Rectal smooth muscle tissue (tissue), 1 donor: ENCODE results near the gene MED16.

Experiments used
- H3K27ac ChIP-seq: one replicate; pipeline ENCODE4 v1.7.0; 2013; ENCODE audit warnings: low read depth, low read length, inconsistent platforms
- H3K27me3 ChIP-seq: one replicate; pipeline ENCODE4 v1.7.0; 2013; ENCODE audit warnings: low read length; ENCODE audit not compliant: control insufficient read depth, insufficient read depth
- H3K36me3 ChIP-seq: one replicate; pipeline ENCODE4 v1.7.0; 2013; ENCODE audit warnings: low read length; ENCODE audit not compliant: control insufficient read depth, insufficient read depth
- H3K4me1 ChIP-seq: one replicate; pipeline ENCODE4 v1.7.0; 2013; ENCODE audit warnings: low read length; ENCODE audit not compliant: control insufficient read depth, insufficient read depth
- H3K4me3 ChIP-seq: one replicate; pipeline ENCODE4 v1.7.0; 2013; ENCODE audit warnings: low read length
- H3K9ac ChIP-seq: one replicate; pipeline ENCODE4 v1.7.0; 2013; ENCODE audit warnings: low read length

MED16 gene

DNA sequence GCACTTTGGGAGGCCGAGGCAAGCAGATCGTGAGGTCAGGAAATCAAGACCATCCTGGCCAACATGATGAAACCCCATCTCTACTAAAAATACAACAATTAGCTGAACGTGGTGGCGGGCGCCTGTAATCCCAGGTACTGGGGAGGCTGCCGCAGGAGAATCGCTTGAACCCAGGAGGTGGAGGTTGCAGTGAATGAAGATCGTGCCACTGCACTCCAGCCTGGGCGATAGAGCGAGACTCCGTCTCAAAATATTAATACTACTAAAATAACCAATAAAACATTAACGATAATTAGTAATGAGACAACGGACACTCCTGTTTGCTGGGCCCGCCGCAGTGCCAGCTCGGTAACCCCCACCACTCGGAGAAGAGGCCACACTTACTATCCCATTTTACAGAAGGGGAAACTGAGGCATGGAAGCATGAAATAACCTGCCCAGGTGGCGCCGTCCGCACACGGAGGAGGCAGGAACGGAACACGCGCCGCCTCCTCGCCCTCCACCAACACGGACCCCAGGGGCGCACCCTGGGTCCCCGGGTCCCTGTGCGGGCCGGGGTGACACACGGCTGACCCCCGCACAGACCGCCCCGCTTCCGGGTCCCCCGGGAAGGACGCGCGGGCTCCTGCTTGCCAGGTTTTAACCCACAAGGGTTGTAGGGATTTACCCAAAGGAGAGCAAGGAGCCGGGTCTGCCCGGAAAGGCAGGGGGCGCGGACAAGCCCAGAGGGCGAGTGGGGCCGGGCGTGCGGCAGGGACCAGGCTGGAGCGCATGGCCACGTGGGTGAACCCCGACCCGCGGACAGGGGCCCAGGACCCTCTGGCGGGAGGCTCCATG lies 18.4 kb upstream of the MED16 start:
- H3K9ac ChIP-seq, result no peak overlapping the region
- no peak overlapping the region for H3K27ac ChIP-seq
- no peaks in the 10 kb centered on the region for H3K36me3 ChIP-seq
- H3K4me1 ChIP-seq, result peaks cover 3% of the 10 kb centered on the region
- H3K27me3 ChIP-seq, result no peaks in the 10 kb centered on the region
- peak overlapping the region; percentile 8 for H3K4me3 ChIP-seq

DNA sequence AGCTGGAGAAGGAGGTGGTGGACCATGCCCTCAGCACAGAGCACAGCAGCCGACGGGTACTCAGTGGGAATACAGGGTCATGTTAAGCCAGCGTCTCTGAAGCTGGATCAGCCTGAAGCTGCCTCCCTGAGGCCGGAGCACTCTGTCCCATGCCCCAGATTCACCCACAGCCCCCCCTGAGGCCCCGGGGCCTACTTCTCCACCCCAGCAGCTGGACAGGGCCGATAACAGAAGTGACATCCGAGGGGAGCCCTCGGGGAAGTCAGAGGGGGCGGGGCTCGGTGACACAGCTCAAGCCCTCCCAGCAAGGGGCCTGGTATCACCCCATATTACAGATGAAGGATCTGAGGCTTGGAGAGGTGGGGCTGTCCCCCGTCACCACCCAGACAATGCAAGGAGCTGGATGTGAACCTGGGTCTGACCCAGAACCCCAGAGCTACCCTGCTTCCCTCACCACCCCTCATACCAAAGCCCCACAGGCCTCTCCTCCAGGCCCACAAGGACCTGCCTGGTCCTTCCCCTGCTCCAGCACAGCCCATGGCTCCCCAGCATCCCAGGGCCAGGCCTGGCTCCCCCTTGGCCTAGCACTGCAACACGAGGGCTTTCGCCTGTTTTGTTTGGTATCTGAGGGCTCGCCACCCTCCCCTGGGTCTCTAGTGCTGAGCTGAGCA lies 14.3 kb upstream of the MED16 start:
- Histone ChIP-seq H3K27ac (no peak overlapping the region), H3K4me1 (no peaks in the 10 kb centered on the region), H3K9ac (no peak overlapping the region), H3K27me3 (no peaks in the 10 kb centered on the region), H3K36me3 (no peaks in the 10 kb centered on the region), H3K4me3 (no peak overlapping the region)

DNA sequence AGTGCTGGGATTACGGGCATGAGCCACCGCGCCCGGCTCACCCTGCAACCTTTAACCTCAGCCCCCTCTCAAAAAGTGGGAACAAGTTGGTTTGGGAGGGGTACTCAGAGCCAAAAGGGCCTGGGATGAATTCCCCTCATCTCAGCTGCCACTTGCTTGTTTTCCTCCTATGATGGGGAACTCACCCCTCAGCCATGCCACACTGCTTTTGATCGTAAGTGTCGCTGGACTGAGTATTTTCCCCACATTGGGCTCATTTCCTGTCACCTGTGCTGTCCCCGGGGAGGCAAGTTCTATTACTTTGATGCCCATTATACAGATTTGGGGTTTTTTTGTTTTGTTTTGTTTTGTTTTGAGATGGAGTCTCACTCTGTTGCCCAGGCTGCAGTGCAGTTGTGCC lies 13.5 kb upstream of the MED16 start:
- Histone ChIP-seq H3K27ac (no peak overlapping the region), H3K9ac (no peak overlapping the region), H3K4me1 (no peaks in the 10 kb centered on the region), H3K36me3 (peaks cover 4% of the 10 kb centered on the region), H3K4me3 (no peak overlapping the region), H3K27me3 (no peaks in the 10 kb centered on the region)

DNA sequence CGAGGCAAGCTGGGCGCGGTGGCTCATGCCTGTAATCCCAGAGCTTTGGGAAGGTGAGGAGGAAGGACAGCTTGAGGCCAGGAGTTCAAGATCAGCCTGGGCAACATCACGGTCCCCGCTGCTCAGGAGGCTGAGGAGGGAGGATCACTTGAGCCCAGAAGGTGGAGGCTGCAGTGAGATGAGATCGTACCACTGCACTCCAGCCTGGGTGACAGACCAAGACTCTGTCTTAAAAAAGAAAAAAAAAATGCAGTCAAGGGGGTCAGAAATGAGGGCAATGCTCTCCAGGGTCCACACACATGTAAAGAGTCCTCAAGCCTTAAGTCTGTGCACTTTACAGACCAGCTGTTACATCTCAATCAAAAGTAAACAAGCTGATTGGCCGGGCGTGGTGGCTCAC lies 11.6 kb upstream of the MED16 start:
- Histone ChIP-seq H3K27me3 (no peaks in the 10 kb centered on the region), H3K9ac (no peak overlapping the region), H3K4me1 (no peaks in the 10 kb centered on the region), H3K36me3 (peaks cover 4% of the 10 kb centered on the region), H3K4me3 (no peak overlapping the region), H3K27ac (no peak overlapping the region)

DNA sequence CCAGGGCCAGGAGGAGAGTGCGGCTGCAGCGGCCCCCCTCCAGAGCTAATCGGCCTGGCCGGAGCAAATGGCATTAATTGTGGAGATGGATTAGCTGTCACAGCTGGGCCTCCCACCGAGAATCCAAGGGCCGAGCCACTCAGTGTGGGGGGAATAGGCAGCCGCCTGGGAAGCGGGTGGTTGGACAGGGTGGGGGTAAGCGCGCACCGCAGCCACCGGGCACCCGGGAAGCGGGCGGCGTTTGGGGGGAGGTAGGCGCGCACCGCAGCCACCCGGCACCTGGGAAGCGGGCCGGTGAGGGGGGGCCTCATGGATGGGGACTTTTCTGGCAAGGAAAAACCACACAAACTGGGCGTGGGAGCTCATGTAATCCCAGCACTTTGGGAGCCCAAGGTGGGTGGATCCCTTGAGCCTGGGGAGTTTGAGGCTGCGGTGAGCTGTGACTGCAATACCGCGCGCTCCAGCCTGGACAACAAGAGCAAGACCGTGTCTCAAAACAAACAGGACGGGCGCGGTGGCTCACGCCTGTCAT lies 10.3 kb upstream of the MED16 start:
- no peak overlapping the region for H3K27ac ChIP-seq
- no peaks in the 10 kb centered on the region for H3K4me1 ChIP-seq
- H3K4me3 ChIP-seq, result no peak overlapping the region
- no peak overlapping the region for H3K9ac ChIP-seq
- no peaks in the 10 kb centered on the region for H3K27me3 ChIP-seq
- H3K36me3 ChIP-seq, result peaks cover 4% of the 10 kb centered on the region

DNA sequence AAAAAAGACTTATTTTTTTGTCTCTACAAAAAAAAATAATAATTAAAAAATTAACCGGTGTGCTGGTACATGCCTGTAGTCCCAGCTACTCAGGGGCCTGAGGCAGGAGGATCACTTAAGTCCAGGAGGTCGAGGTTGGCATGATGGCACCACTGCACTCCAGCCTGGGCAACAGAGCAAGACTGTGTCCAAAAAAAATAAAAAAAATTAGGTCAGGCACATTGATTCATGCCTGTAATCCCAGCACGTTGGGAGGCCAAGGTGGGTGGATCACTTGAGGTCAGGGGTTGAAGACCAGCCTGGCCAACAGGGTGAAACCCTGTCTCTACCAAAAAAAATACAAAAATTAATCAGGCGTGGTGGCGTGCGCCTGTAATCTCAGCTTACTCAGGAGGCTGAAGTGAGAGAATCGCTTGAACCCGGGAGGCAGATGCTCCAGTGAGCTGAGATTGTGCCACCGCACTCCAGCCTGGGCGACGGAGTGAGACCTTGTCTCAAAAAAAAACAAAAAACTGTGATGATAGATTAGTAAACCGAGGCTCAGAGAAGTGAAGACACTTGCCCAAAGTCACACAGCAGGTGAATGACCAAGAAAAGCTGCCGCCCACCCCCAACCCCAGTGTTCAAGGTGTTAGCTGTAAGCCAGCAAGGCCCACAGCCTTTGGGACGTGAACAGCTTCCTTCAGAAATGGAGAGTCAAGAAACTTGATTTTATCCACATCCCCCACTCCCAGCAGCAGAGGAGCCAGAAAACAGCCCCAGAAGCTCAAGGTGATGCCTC lies 9.6 kb upstream of the MED16 start:
- H3K27me3 ChIP-seq, result no peaks in the 10 kb centered on the region
- no peak overlapping the region for H3K9ac ChIP-seq
- H3K36me3 ChIP-seq, result peaks cover 4% of the 10 kb centered on the region
- no peak overlapping the region for H3K4me3 ChIP-seq
- no peak overlapping the region for H3K27ac ChIP-seq
- no peaks in the 10 kb centered on the region for H3K4me1 ChIP-seq

DNA sequence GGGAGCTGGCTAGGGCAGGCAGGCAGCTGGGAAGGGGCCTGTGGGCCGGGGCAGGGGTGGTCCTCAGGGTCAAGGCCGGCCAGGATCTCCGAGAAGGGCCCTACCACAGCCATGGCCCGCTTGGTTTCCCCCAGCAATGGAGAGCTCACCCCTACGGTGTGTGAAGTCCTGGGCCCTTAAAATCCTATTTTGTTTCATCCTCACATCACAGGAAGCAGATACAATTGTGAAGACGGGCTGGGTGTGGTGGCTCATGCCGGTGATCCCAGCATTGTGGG lies 9.0 kb upstream of the MED16 start:
- H3K27me3 ChIP-seq, result no peaks in the 10 kb centered on the region
- no peak overlapping the region for H3K9ac ChIP-seq
- H3K4me3 ChIP-seq, result no peak overlapping the region
- no peaks in the 10 kb centered on the region for H3K4me1 ChIP-seq
- H3K36me3 ChIP-seq, result peaks cover 4% of the 10 kb centered on the region
- no peak overlapping the region for H3K27ac ChIP-seq

DNA sequence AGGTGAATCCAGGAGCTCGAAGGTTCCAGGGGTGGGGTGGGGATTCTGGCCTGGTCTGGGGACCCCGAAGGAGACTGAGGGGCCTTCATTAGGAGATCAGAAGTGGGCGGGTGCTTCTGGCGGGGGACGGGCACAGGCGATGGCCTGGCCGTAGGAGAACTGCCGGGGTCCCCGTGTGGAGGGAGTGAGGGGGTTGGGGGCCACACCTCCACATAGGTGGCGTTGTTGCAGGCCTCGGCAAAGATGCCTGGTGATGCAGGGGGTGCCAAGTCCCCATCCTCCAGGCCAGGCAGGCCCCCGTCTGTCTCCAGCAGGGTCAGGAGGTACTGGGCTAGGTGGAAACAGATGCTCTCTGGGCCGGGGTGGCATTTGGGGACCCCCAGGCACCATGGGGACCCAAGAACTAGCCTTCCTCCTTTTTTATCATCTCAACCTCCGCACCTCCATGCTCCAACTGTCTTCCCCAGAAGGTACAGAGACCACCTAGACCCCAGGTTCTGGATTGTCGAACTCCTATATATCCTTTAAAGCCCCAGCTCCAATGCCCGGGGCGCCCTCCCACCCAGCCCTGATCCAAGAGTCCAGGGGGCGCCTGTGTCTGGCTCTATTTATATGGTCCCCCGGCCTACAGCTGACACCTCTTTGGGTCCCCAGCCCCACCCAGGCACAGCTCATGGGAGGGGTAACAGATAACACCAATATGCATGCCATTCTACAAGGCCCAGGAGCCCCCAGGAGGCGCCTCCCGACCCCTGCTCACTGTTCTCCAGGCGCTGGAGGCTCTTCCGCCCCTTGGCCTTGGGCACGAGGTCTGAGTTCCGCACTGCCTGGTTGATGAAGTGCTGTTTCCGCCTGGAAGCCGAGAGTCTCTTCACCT lies 8.5 kb upstream of the MED16 start:
- no peak overlapping the region for H3K27ac ChIP-seq
- no peak overlapping the region for H3K4me3 ChIP-seq
- H3K4me1 ChIP-seq, result no peaks in the 10 kb centered on the region
- H3K36me3 ChIP-seq, result peaks cover 4% of the 10 kb centered on the region
- no peak overlapping the region for H3K9ac ChIP-seq
- H3K27me3 ChIP-seq, result no peaks in the 10 kb centered on the region

DNA sequence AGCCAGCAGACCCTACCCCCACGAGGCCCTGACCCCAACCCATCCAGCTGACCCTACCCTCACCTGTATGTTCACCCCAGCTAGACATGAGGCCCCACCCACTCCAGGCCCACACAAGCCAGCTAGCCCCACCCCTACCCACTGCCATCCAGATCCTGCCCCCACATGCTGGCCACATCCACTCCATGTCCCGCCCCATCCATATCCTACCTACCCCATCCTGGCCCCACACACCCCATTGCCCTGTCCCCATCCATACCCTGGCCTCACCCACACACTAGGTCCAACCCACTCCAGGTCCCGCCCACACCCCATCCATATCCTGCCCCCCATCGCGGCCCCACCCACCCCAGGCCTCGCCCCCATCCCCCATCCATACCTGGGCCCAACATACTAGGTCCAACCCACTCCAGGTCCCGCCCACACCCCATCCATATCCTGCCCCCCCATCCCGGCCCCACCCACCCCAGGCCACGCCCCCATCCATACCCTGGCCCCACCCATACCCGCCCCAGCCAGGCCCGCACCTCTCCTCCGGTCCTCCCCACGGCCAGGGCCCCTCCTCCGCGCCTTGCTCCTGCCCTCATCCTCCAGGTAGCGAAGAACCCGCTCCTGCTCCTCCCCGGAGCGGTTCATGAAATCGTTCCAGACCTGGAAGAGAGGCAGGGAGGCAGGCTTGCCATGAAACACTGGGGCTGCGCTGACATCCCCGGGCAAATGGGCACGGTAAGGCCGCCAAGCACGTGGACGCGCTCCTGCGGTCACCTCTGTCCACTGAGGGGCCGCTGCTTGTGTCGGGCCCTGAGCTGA lies 7.5 kb upstream of the MED16 start:
- Histone ChIP-seq H3K4me3 (no peak overlapping the region), H3K27me3 (no peaks in the 10 kb centered on the region), H3K27ac (no peak overlapping the region), H3K36me3 (peaks cover 4% of the 10 kb centered on the region), H3K4me1 (no peaks in the 10 kb centered on the region), H3K9ac (no peak overlapping the region)

DNA sequence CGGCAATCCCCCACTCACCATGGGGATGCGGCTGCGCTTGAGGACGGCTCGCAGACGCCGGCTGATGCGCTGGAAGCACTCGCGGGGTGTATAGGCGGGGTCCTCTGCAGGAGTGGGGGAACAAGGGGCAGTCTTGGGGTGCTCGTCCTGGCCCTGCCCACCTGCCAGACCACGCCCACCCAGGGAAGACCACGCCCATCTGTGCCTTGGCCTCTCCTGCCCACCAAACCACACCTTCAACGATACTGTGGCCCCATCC lies 7.0 kb upstream of the MED16 start:
- Histone ChIP-seq H3K4me1 (no peaks in the 10 kb centered on the region), H3K9ac (no peak overlapping the region), H3K4me3 (no peak overlapping the region), H3K27me3 (no peaks in the 10 kb centered on the region), H3K27ac (no peak overlapping the region), H3K36me3 (peaks cover 4% of the 10 kb centered on the region)

DNA sequence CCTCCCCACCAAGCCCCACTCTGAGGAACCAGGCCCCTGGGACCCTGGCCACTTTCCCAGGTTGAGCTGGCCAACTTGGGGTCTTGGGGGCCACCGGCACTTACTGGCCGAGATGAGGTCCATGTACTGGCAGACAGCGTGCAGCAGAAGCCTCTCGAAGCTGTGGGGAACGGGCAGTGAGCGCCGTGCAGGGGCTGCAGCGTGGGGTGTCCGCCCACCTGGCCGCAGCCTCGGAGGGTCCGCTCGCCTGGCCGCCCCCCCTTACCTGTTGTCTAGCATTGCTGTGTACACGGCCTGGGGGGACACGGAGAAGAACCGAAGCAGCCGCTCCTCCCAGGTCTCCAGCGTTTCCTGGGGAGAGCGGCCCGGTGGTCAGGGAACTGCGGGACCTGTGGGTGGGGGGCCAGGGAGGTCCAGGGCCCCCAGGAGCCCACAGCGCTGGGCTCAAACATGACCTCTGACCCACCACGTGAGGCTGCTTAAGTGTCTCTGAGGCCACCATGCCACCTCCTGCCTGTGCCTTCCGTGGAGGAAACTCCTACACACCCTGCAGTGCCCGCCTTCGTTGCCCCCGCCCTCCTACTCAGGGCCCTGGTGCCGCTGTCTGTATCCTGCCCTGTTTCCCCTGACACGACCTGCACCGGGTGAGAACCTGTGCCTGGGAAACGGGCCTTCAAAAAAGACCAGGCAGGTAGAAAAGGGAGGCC lies 6.5 kb upstream of the MED16 start:
- H3K4me1 ChIP-seq, result no peaks in the 10 kb centered on the region
- H3K9ac ChIP-seq, result no peak overlapping the region
- no peak overlapping the region for H3K4me3 ChIP-seq
- H3K27ac ChIP-seq, result no peak overlapping the region
- H3K36me3 ChIP-seq, result peaks cover 4% of the 10 kb centered on the region
- no peaks in the 10 kb centered on the region for H3K27me3 ChIP-seq
